ENCODE measurements around the gene MYCBP2.
A peak's percentile ranks its signal among the peaks of the same experiment; 100 is the strongest.
"Not testable (repeated sequence)": the region's sequence is repeated elsewhere in the genome, so short reads cannot be mapped to it uniquely, and the experiment has no call there.

MYCBP2 gene

DNA sequence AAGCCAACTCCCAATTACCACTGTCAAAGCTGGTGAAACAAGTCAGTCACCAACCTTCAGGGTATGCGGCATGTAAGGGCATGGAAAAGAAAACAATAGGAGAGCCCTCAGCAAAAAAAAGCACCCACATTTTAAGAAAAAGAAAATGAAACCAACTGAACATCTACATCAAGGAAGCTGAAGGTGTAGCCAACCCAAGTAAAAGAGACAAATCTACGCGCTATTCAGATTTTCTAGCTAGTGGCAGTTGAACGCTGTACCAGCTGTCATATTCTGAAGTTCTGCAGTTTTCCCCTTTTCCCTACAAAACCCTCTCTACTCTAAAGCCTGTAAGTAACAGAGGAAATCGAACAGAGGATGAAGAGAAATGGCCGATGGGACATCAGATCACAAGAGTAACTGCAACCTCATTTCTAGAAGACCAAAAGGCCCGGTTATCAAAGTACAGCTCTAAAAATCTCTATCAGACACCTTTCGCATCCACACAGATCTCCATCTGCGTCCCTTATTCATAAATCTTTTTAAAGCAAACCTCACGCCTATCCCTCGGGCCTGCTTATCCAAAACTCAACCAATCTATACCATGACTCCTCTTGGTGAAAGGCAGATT is 1.4 kb downstream of the MYCBP2 start:
- DNase-seq, result no peak
- no peaks in the 10 kb centered on the region for H3K9me3 Mint-ChIP-seq
- TF ChIP-seq, protein P1, sequence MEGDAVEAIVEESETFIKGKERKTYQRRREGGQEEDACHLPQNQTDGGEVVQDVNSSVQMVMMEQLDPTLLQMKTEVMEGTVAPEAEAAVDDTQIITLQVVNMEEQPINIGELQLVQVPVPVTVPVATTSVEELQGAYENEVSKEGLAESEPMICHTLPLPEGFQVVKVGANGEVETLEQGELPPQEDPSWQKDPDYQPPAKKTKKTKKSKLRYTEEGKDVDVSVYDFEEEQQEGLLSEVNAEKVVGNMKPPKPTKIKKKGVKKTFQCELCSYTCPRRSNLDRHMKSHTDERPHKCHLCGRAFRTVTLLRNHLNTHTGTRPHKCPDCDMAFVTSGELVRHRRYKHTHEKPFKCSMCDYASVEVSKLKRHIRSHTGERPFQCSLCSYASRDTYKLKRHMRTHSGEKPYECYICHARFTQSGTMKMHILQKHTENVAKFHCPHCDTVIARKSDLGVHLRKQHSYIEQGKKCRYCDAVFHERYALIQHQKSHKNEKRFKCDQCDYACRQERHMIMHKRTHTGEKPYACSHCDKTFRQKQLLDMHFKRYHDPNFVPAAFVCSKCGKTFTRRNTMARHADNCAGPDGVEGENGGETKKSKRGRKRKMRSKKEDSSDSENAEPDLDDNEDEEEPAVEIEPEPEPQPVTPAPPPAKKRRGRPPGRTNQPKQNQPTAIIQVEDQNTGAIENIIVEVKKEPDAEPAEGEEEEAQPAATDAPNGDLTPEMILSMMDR (IDR thresholded peaks at IDR 0.05), result no peak
- no peaks in the 10 kb centered on the region for H3K36me3 Mint-ChIP-seq (ENCODE audit: low read depth)
- H3K4me1 Mint-ChIP-seq, result peaks cover 69% of the 10 kb centered on the region
- peaks cover 8% of the 10 kb centered on the region for H3K27me3 Mint-ChIP-seq (ENCODE audit: low read depth, poor library complexity)
- peak overlapping the region; percentile 93 for H3K4me3 Mint-ChIP-seq
- peak overlapping the region; percentile 60 for H3K27ac Mint-ChIP-seq

DNA sequence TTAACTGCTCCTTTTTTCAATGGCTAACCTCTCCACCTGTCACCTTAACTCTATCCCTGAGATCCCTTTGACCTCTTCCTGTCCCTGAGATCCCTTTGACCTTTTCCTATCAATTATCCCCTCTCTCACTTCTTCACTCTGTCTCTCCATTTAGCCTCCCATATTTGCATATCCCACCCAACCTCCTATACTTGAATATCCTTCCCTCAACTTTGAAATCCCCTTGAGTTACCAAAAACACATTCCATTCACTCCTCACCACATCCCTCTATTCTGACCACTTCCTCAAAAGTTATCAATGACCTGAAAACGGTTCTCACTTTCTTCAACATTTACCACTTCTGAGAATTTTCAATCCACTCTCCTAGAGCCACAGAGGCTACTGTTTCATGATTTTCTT is 3.0 kb downstream of the MYCBP2 start:
- TF ChIP-seq, protein P1 (IDR thresholded peaks at IDR 0.05), result no peak
- DNase-seq, result no peak
- Mint-ChIP-seq H3K27ac (no peak overlapping the region), H3K9me3 (no peaks in the 10 kb centered on the region), H3K4me3 (peak overlapping the region; percentile 0), H3K27me3 (ENCODE audit: low read depth, poor library complexity) (peaks cover 8% of the 10 kb centered on the region), H3K36me3 (ENCODE audit: low read depth) (no peaks in the 10 kb centered on the region), H3K4me1 (peaks cover 70% of the 10 kb centered on the region)

DNA sequence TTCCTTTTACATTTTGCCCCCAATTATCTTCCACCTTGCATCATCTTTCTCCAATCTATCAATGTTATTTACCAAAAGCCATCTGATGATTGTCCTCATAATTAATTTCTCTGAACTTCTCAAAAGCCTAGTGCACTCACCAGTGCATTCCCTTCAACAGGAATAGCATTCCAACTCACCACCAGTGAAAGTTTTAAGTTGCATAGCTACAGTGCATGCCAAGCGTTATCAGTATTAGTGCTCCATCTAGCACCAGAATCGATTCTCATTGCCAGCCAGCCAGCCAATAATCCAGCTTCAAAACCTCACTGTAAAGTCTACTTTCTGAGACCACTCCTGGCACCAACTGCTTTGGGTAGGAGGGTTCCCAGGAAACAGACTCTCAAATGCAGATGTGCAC is 7.4 kb downstream of the MYCBP2 start:
- no peaks in the 10 kb centered on the region for H3K36me3 Mint-ChIP-seq (ENCODE audit: low read depth)
- TF ChIP-seq, protein P1 (IDR thresholded peaks at IDR 0.05), result no peak

DNA sequence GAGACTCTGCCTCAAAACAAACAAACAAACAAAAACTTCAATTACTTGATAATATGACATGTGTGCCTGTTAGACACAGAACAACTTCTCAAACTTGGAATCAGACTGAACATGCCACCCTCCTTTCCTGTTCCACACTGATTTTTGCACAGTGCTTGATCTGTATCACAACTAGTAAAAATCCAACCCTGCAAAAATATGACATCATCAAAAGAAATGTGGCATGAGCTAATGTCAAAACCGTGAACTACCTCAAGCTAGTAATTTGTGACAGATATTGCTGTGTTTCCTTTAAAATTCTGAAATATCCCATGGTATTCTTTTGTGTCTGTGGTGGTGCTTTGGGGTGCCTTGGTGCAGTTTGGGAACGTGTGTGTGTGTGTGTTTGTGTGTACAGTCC is 8.2 kb downstream of the MYCBP2 start:
- no peak overlapping the region for H3K27ac Mint-ChIP-seq
- no peaks in the 10 kb centered on the region for H3K9me3 Mint-ChIP-seq

More for the DNA sequence above, 7.4 kb downstream of the MYCBP2 start:
- DNase-seq, result no peak
- no peak overlapping the region for H3K4me3 Mint-ChIP-seq
- no peaks in the 10 kb centered on the region for H3K9me3 Mint-ChIP-seq
- no peak overlapping the region for H3K27ac Mint-ChIP-seq
- H3K27me3 Mint-ChIP-seq (ENCODE audit: low read depth, poor library complexity), result no peaks in the 10 kb centered on the region
- peaks cover 34% of the 10 kb centered on the region for H3K4me1 Mint-ChIP-seq

DNA sequence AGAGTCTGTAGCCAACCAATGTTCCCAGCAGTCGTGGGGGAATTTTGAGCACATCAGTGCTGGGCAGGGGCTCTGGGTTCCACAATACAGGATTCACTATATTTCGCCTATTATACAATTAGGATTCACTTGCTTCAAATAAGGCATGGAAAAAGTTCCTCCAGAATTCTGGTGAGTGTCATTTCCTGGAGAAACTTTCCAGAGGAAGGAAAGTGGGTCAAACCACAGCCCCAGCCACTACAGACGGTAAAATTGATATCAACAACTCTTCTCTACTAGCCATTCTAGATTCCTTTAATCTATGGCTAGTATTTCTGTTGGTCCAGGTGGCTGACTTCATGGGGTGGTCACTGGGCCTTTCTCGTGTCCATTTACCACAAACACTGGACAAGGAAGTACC is 10.5 kb downstream of the MYCBP2 start:
- Mint-ChIP-seq H3K4me1 (peaks cover 22% of the 10 kb centered on the region), H3K36me3 (ENCODE audit: low read depth) (no peaks in the 10 kb centered on the region), H3K4me3 (no peak overlapping the region), H3K27ac (no peak overlapping the region), H3K9me3 (no peaks in the 10 kb centered on the region), H3K27me3 (ENCODE audit: low read depth, poor library complexity) (no peaks in the 10 kb centered on the region)
- TF ChIP-seq, protein P1 (IDR thresholded peaks at IDR 0.05), result no peak
- DNase-seq, result no peak

More for the DNA sequence above, 8.2 kb downstream of the MYCBP2 start:
- H3K27me3 Mint-ChIP-seq (ENCODE audit: low read depth, poor library complexity), result no peaks in the 10 kb centered on the region
- TF ChIP-seq, protein P1 (IDR thresholded peaks at IDR 0.05), result no peak
- no peaks in the 10 kb centered on the region for H3K36me3 Mint-ChIP-seq (ENCODE audit: low read depth)
- no peak for DNase-seq
- peaks cover 26% of the 10 kb centered on the region for H3K4me1 Mint-ChIP-seq
- no peak overlapping the region for H3K4me3 Mint-ChIP-seq

DNA sequence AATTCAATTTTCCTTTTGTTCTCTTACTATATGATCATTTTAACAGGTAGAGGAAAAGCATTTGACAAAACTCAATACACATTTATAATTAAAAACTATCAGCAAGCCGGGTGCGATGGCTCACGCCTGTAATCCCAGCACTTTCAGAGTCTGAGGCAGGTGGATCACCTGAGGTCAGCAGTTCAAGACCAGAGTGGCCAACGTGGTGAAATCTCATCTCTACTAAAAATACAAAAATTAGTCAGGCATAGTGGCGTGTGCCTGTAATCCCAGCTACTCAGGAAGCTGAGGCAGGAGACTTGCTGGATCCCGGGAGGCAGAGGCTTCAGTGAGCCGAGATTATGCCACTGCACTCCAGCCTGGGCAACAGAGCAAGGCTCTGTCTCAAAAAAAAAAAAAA is 11.4 kb downstream of the MYCBP2 start:
- not testable (repeated sequence) for H3K4me3 Mint-ChIP-seq; H3K9me3 Mint-ChIP-seq; DNase-seq; H3K27ac Mint-ChIP-seq; H3K36me3 Mint-ChIP-seq (ENCODE audit: low read depth); H3K27me3 Mint-ChIP-seq (ENCODE audit: low read depth, poor library complexity)
- H3K4me1 Mint-ChIP-seq, result peaks cover 27% of the 10 kb centered on the region
